ENCODE data around the gene LDHA. TPM values are rescaled to one million over a fixed set of nuclear protein-coding genes. Genes with fewer than 3 reads are reported as not detected.

LDHA gene
- total and polyA plus RNA-seq, 2 of the 8 experiments (the other 6 are each of a cell fraction or from before 2014, with no cell fraction given), result 443 to 486 TPM

DNA sequence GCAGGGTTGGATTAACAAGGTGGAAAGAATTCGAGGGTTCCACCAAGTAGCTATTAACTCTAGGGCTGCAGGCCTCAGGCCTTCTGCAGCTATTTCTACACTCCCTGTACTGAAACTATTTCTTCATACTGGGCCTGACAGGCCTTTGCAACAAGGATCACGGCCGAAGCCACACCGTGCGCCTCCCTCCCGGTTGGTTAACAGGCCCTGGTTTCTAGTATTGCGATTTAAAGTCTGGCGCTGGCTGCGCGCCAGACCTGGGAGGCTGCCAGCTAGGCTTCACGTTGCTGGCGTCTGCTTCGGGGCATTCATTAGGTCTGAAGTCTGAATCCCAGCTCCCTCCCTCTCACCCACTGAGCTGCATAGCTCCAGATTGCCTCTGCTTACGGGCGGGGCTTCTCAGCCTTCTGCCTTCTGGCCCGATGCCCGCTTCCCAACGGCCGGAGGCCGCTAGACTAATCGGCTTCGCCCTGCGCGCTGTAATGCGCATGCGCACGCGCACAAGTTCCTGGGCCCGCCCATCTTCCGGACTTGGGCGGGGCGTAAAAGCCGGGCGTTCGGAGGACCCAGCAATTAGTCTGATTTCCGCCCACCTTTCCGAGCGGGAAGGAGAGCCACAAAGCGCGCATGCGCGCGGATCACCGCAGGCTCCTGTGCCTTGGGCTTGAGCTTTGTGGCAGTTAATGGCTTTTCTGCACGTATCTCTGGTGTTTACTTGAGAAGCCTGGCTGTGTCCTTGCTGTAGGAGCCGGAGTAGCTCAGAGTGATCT, 1.6 kb downstream of the LDHA start (continued):
- TF ChIP-seq JUND (IDR thresholded peaks at IDR 0.05; ENCODE audit: low read length), result no peak
- TF ChIP-seq SIN3A (conservative IDR thresholded peaks at IDR 0.05 in 1 of 2, IDR thresholded peaks at IDR 0.05 in 1 of 2; ENCODE audit: low read depth in 1 of 2, low read length in 2 of 2), result peak; percentile 62 to 85; a peak in 1 of 4 replicates
- TF ChIP-seq SRF (IDR thresholded peaks at IDR 0.05; ENCODE audit: low read depth, low read length), result no peak
- peak; percentile 86 for TF ChIP-seq NRF1 (IDR thresholded peaks at IDR 0.05; ENCODE audit: low read depth, low read length)
- peak; percentile 88 for TF ChIP-seq ASH2L (IDR thresholded peaks at IDR 0.05; ENCODE audit: low read length)
- no peak for TF ChIP-seq KDM1A (IDR thresholded peaks at IDR 0.05; ENCODE audit: borderline replicate concordance, low read length)
- no peak for TF ChIP-seq SIRT6 (IDR thresholded peaks at IDR 0.05; ENCODE audit: low read length)
- peak; percentile 92 for TF ChIP-seq RBBP5 (IDR thresholded peaks at IDR 0.05; ENCODE audit: borderline replicate concordance, low read depth, low read length)
- TF ChIP-seq MAFK (IDR thresholded peaks at IDR 0.05; ENCODE audit: low read depth, low read length), result no peak
- no peak for TF ChIP-seq SP2 (IDR thresholded peaks at IDR 0.05; ENCODE audit: low read length)
- TF ChIP-seq ZNF274 (IDR thresholded peaks at IDR 0.05; ENCODE audit: borderline replicate concordance, extremely low read depth, low read length), result no peak
- TF ChIP-seq, protein P1, sequence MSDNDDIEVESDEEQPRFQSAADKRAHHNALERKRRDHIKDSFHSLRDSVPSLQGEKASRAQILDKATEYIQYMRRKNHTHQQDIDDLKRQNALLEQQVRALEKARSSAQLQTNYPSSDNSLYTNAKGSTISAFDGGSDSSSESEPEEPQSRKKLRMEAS (IDR thresholded peaks at IDR 0.05), result peak; percentile 56; the same call in 1 of the 2 replicates
- no peak for TF ChIP-seq POU5F1 (IDR thresholded peaks at IDR 0.05; ENCODE audit: low read depth, low read length)
- no peak for TF ChIP-seq BACH1 (IDR thresholded peaks at IDR 0.05; ENCODE audit: low read length)
- no peak for TF ChIP-seq CHD2 (IDR thresholded peaks at IDR 0.05; ENCODE audit: low read length)
- TF ChIP-seq EZH2 (IDR thresholded peaks at IDR 0.05; ENCODE audit: low read depth, low read length, severe bottlenecking), result no peak
- no peak for TF ChIP-seq JUN (IDR thresholded peaks at IDR 0.05; ENCODE audit: low read depth, low read length)
- TF ChIP-seq RAD21 (IDR thresholded peaks at IDR 0.05 in 1 of 2, conservative IDR thresholded peaks at IDR 0.05 in 1 of 2; ENCODE audit: low read depth in 2 of 2, low read length in 2 of 2), result no peak
- no peak for TF ChIP-seq SAP30 (IDR thresholded peaks at IDR 0.05; ENCODE audit: insufficient read depth, insufficient replicate concordance, low read length)
- TF ChIP-seq CEBPB (IDR thresholded peaks at IDR 0.05; ENCODE audit: low read depth, low read length), result no peak
- TF ChIP-seq, protein P2, sequence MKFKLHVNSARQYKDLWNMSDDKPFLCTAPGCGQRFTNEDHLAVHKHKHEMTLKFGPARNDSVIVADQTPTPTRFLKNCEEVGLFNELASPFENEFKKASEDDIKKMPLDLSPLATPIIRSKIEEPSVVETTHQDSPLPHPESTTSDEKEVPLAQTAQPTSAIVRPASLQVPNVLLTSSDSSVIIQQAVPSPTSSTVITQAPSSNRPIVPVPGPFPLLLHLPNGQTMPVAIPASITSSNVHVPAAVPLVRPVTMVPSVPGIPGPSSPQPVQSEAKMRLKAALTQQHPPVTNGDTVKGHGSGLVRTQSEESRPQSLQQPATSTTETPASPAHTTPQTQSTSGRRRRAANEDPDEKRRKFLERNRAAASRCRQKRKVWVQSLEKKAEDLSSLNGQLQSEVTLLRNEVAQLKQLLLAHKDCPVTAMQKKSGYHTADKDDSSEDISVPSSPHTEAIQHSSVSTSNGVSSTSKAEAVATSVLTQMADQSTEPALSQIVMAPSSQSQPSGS (IDR thresholded peaks at IDR 0.05; ENCODE audit: low read length), result no peak
